HG03457 (cell line): ENCODE results near the gene CIDEC.
"Not testable (repeated sequence)": the region's sequence is repeated elsewhere in the genome, so short reads cannot be mapped to it uniquely, and the experiment has no call there.

Experiments
- ATAC-seq: cut with Tn5 transposase; IDR thresholded peaks from one replicate; pipeline ENCODE4 v1.9.1; 2021; ENCODE audit warnings: moderate number of reproducible peaks; ENCODE audit not compliant: unreplicated experiment

CIDEC gene

GRCh38 chr3:9881441-9881840 lies 1.4 kb upstream of the CIDEC start:
- no peak for ATAC-seq

- no peak for ATAC-seq
Observed at GRCh38 chr3:9878700-9879099, 1.4 kb downstream of the CIDEC start.

- no peak for ATAC-seq
Observed at GRCh38 chr3:9876991-9877390, 3.1 kb downstream of the CIDEC start.

GRCh38 chr3:9876255-9876654 lies 3.8 kb downstream of the CIDEC start:
- not testable (repeated sequence) for ATAC-seq

- ATAC-seq = no peak
Observed at GRCh38 chr3:9875448-9875847, 4.6 kb downstream of the CIDEC start.

GRCh38 chr3:9872067-9872466 lies 8.0 kb downstream of the CIDEC start:
- ATAC-seq = not testable (repeated sequence)

GRCh38 chr3:9870978-9871377 lies 9.1 kb downstream of the CIDEC start:
- ATAC-seq = no peak

GRCh38 chr3:9869955-9870354 lies 10.1 kb downstream of the CIDEC start:
- no peak for ATAC-seq

- no peak for ATAC-seq
Observed at GRCh38 chr3:9867106-9867505, 12.9 kb downstream of the CIDEC start.

GRCh38 chr3:9866639-9867038 lies 13.4 kb downstream of the CIDEC start:
- no peak for ATAC-seq

- not testable (repeated sequence) for ATAC-seq
Observed at GRCh38 chr3:9865125-9865637, 14.9 kb downstream of the CIDEC start.

GRCh38 chr3:9864200-9864927 lies 15.7 kb downstream of the CIDEC start:
- no peak for ATAC-seq

GRCh38 chr3:9863058-9863772 lies 16.8 kb downstream of the CIDEC start:
- ATAC-seq = no peak

GRCh38 chr3:9862391-9863057 lies 17.5 kb downstream of the CIDEC start:
- ATAC-seq = no peak

GRCh38 chr3:9861626-9862130 lies 18.4 kb downstream of the CIDEC start:
- ATAC-seq = no peak

GRCh38 chr3:9861201-9861600 lies 18.9 kb downstream of the CIDEC start:
- ATAC-seq = no peak

GRCh38 chr3:9859530-9860025 lies 20.5 kb downstream of the CIDEC start:
- no peak for ATAC-seq

- ATAC-seq = no peak
Observed at GRCh38 chr3:9855594-9855993, 24.5 kb downstream of the CIDEC start.

GRCh38 chr3:9854291-9854940 lies 25.6 kb downstream of the CIDEC start:
- ATAC-seq = not testable (repeated sequence)

GRCh38 chr3:9852528-9852927 lies 27.5 kb downstream of the CIDEC start:
- ATAC-seq = no peak

- ATAC-seq = not testable (repeated sequence)
Observed at GRCh38 chr3:9851926-9852325, 28.1 kb downstream of the CIDEC start.
